HG03045 (cell line): ENCODE data around the gene TM9SF4.
"Not testable (repeated sequence)": the region's sequence is repeated elsewhere in the genome, so short reads cannot be mapped to it uniquely, and the experiment has no call there.

ENCODE experiments used
- ATAC-seq: cut with Tn5 transposase; IDR thresholded peaks from one replicate; pipeline ENCODE4 v1.9.1; 2021; ENCODE audit warnings: mild to moderate bottlenecking, moderate library complexity; ENCODE audit not compliant: unreplicated experiment

Gene TM9SF4

GRCh38 chr20:32089637-32090362 is 19.7 kb upstream of the TM9SF4 start:
- ATAC-seq = no peak

DNA sequence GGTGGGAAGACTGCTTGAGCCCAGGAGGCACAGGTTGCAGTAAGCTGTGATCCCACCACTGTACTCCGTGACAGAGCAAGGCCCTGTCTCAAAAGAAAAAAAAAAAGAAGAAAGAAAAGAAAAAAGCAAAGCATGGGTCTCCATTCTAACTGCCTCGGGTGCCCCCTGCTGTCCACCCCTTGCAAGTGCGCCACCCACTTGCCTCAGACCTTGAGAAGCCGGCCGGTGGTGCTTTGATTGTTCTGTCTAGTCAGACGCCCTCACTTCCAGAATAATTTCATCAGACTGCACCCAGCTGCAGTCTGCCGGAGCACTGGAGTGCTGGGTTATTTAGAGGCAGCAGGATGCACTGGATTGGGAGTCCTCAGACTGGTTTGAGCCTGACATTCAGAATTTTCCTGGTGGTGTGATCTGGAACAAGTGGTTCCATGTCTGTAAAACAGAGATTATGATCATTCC is 17.6 kb upstream of the TM9SF4 start:
- ATAC-seq = no peak

GRCh38 chr20:32098786-32099185 is 10.7 kb upstream of the TM9SF4 start:
- ATAC-seq = no peak

GRCh38 chr20:32108814-32109391 is 611 bp upstream of the TM9SF4 start:
- ATAC-seq = no peak

DNA sequence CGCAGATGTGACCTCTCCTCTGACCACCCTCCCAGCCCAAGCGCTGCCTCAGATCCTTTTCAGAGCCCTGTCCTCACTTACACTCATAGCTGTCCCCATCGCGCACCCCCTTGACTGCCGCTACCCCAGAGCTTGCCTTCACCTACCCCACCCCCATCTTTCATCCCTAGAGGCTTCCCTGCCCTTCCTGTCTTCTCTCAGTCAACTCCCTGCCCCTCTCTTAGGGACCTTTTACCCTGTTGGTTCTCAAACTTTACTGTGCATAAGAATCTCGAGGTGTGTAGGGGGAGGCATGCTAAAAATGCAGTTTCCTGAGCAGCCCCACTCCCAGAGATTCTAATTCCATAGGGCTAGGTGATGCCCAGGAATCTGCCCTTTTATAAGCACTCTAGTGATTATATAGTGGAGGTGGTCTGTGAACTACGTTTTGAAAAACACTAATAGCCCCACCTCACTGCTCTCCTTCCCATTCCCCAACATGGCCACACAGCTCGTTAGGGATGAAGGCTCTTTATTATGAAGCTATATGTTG is 725 bp downstream of the TM9SF4 start:
- peak; percentile 4 for ATAC-seq

DNA sequence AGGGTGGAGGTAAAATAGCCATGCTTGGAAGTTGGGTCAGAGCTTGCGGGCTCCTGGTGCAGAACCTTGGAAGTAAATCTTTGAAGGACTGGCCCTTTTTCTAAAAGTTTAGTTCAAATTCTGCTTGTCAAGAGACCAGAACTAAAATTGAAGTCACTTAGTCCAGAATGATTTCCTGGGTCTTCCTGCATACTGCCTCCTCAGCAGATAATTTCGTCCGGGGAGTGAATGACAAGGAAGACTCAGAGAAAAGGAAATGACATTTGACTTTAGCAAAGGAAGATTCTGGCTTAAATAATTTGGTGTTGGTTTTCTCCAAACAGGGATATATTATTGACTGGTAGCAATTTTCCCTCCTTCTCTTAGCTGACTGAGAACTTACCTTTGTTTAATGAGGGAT is 1.2 kb downstream of the TM9SF4 start:
- no peak for ATAC-seq

DNA sequence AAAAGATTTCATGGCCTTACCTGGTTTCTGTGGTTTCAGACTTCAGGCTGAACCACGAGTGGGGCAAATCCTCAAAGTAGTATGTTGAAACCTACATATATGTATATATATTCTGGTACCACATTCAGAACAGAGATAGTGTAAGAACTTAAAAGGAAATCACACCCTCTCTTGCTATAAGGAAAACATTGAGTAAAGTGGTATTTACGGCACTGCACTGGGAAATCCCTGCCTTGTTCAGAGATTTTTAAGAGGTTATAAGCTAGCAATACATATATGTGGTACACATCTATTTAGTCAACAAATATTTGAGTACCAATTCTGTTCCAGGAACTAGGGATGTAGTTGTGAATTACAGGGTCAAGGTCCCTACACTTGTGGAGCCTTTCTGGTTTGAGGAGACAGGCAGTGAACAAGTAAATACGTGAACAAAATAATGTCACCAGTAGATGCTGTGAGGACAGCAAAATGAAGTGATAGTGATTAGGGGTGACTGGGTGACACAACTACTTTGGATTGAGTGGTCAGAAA is 1.7 kb downstream of the TM9SF4 start:
- ATAC-seq = no peak

GRCh38 chr20:32111753-32112152 is 2.2 kb downstream of the TM9SF4 start:
- no peak for ATAC-seq

DNA sequence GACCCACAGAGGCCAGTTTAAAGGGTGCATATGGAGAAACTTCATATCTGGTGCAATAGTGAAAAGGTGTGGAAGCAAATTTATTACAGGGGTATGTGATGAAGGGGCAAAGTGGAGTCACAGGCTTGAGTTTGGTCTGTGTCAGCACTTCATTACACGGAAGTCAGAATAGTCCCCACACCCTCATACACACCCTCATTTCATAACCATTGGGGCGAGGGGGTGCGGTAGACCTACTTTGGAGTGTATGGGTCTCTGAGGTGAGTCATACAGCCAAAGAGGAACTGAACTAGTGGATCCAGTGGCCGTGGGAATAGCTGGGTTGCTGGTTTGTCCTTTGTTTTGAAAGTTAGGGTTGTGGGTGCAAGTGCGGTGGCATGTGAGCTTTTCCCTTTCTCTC is 3.3 kb downstream of the TM9SF4 start:
- no peak for ATAC-seq

- no peak for ATAC-seq
Measured at GRCh38 chr20:32113591-32114260, 4.2 kb downstream of the TM9SF4 start.

- ATAC-seq = no peak
Measured at GRCh38 chr20:32114305-32114960, 4.9 kb downstream of the TM9SF4 start.

- ATAC-seq = no peak
Measured at GRCh38 chr20:32115211-32115767, 5.8 kb downstream of the TM9SF4 start.

- ATAC-seq = no peak
Measured at GRCh38 chr20:32116079-32116521, 6.6 kb downstream of the TM9SF4 start.

DNA sequence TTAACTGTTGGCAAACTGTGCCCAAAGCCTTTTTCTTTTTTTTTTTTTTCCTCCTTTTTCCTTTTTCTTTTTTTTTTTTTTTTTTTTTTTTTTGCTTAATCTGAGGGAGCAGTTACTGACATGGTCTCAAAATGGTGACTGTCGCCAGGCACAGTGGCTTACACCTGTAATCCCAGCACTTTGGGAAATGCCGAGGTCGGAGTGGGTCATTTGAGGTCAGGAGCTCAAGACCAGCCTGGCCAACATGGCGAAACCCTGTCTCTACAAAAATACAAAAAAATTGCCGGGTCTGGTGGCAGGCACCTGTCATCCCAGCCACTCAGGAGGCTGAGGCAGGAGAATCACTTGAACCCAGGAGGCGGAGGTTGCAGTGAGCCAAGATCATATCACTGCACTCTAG is 7.3 kb downstream of the TM9SF4 start:
- ATAC-seq = not testable (repeated sequence)

- ATAC-seq = not testable (repeated sequence)
Measured at GRCh38 chr20:32118427-32118826, 8.9 kb downstream of the TM9SF4 start.

DNA sequence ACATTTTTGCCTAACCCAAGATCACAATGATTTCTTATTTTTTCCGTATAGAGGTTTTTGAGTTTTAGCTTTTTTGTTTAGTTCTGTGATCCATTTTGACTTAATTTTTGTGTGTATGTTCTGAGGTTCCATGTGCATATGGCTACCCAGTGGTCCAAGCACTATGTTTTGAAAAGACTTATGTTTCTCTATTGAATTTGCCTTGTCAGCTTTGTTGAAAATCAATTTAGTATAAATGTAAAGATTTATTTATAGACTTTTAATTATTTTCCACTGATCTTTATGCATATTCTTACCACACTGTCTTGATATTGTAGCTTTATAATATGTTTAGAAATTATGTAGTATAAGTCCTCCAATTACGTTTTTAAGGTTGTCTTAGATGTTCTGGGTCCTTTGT is 10.2 kb downstream of the TM9SF4 start:
- no peak for ATAC-seq

DNA sequence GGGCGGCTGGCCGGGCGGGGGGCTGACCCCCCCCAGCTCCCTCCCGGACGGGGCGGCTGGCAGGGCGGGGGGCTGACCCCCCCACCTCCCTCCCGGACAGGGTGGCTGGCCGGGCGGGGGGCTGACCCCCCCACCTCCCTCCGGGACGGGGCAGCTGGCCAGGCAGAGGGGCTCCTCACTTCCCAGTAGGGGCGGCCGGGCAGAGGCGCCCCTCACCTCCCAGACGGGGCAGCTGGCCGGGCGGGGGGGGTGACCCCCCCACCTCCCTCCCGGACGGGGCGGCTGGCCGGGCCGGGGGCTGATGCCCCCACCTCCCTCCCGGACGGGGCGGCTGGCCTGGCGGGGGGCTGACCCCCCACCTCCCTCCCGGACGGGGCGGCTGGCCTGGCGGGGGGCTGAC is 12.4 kb downstream of the TM9SF4 start:
- ATAC-seq = not testable (repeated sequence)

DNA sequence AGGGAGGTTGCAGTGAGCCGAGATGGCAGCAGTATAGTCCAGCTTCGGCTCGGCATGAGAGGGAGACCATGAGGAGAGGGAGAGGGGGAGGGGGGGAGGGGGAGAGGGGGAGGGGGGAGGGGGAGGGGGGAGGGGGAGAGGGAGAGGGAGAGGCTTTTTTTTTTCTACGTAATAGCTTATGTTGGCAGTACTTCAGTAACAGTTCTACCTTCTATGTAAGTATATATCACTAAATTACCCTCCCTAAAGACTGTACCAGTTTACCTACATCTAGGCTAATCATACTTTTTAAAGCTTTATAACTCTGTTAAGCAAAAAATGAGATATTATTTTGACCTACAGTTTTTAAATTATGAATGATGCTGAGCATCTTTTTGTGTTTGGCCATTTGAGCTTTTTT is 13.6 kb downstream of the TM9SF4 start:
- no peak for ATAC-seq

- no peak for ATAC-seq
Measured at GRCh38 chr20:32124916-32125454, 15.5 kb downstream of the TM9SF4 start.

DNA sequence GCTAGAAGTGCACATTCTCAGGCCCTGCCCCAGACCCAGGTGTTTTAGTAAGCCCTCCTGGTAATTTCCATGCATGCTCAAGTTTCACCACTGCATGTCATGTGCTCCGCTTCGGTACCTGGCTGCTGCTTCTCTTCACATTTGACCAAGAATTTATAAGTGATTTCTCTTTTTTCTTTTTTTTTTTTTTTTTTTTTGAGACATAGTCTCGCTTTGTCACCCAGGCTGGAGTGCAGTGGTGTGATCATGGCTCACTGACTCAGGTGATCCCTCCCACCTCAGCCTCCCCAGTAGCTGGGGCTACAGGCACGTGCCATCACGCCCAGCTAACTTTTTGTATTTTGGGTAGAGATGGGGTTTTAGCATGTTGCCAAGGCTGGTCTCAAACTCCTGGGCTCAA is 16.0 kb downstream of the TM9SF4 start:
- ATAC-seq = no peak
